Activated CD8-positive, alpha-beta memory T cell treated with anti-CD3 and anti-CD28 coated beads, Interleukin-2, amount 50 U/mL, for 48 hours (primary cell): ENCODE data around the gene FAT1.

Experiments
- DNase-seq: peaks from one replicate; pipeline ENCODE4 v3.0.0-alpha.2; 2020

The FAT1 gene

DNA sequence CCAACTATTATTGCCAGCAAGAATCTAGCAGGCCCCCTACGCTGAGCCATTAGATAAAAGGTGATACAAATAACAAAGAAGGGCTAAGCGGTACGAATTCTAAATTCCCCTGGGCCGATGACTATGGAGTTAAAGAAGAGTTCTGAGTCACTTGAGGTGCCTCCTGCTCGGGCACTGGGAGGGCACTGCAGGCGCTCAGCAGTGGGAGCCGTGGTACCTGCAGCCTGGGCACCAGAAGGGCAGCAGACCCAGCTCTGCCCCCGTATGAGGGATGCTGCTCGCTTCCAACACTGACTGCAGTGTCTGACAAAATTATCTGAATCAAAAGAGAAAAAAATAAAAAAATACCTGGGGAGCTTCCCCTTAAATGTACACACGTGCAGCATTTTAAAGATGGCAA lies 124.2 kb downstream of the FAT1 start:
- DNase-seq, result no peak

DNA sequence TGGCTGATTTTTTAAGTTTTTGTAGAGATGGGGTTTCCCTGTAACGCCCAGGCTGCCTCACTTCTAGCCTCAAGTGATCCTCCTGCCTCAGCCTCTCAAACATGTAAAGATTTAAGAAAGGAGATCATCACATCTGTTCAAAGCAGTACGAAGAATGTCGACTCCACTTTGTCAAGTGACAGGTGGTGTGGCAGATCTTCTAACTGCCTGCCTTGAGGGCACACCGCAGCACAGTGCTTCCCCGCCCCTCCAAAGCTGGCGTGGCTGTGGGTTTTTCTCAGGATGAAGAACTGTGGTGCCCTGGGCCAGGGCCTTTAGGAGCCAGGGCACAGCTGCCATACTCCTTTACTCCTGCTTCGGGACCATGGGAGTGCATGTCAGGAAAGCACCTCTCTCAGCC lies 125.0 kb downstream of the FAT1 start:
- no peak for DNase-seq

DNA sequence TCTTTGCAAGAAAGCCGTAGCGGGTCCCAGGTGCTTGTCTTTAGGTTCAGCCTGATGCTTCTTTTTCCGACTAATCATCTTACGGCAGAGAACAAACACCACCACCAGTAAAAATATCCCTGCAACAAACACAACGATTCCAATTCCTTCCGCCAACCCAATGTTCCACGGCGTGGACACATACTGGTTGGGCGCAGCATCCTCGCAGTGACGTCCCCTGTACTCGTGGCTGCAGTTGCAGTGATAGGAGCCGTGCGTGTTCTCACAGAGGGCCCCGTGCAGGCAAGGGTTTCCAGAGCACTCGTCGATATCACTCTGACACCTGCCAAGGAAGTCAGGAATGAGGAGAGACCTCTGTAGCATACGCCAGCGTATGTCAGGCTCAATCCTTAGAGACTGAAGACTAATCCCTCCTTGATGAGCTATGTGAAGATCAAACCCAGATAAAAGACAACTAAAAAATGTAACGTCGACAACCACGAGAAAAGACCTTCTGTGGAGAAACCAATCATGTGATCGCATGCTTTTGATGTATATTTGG lies 126.7 kb downstream of the FAT1 start:
- DNase-seq, result no peak

DNA sequence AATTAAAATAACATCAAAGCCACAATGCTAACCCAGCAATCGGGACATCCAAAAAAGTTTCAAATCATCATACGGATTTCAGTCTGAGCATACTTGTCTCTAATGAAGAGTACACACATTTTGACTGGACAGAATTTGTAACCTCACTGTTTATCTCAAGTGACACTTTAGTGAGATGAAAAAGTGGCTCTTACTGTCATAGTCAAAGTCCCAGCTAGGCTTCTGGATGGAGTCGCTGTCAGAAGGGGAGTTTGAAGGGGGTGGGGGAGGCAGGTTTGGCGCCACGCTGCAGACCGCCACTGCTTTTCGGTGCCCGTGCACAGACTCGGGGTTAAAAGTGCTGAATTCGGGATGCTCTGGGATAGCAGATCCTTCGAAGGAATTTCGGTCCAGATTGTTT lies 127.3 kb downstream of the FAT1 start:
- DNase-seq, result no peak

GRCh38 chr4:186593587-186593973 lies 130.1 kb downstream of the FAT1 start:
- no peak for DNase-seq

DNA sequence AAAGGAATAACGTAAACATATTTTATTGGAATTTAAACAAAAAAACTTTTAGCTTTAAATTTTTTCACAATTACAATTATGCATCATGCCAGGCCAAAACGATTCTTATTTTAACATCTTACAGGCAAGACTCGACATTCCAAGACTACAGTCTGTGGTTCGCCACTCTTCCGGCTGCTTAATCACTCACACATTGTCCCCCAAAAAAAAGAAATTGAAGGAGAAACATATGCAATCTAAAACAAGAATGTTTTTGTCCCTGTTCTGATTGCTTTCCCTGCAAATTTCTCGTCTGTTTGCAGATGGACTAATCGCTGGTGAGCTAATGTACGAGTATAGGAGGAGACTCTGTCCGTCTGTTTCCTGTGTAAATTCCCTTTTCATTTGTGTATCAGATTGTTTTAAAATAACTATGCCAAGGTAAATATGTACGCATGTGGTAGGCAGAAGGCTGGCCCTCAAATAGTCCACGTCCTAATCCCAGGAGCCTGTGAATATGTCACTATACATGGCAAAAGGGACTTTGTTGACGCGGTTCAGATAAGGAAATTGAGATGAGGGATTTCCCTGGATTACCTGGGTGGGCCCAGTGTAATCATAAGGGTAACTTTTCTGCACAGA lies 130.6 kb downstream of the FAT1 start:
- DNase-seq, result no peak

DNA sequence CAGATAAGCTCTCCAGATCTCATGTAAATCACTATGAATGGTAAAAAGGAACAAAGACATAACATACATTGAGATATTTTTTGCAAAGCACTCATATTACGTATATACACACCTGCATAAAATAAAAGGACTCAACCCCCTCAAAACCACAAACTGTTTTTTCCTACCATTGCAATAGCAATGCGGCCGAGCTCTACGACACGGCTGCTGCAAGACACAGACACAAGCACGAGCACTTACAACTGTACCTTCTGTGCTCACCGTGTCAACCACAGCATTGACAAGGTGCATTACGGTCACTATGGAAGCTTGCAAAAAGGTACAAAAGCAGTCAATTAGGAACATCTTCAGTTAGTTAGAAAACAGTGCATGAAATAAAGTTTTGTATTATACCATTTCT lies 131.2 kb downstream of the FAT1 start:
- DNase-seq, result no peak

DNA sequence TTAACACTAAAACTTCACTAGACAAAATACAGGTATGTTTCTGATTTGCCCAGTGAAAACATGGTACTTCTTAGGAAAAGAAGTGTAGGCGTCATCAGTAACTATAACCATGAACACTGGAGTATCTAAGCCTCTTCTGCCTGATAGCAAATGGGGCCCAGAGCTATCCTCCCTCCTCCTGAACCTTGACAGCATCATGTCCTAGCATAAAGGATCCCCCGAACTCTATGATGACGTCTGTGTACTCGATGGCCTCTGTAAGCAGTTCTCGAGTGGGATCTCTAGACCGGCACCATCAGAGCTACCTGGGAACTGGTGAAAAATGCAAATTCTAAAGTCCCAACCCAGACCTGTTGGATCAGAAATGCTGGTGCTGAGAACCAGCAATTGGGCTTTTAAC lies 132.0 kb downstream of the FAT1 start:
- DNase-seq, result no peak

GRCh38 chr4:186588503-186588902 lies 135.2 kb downstream of the FAT1 start:
- no peak for DNase-seq

GRCh38 chr4:186587416-186588018 lies 136.1 kb downstream of the FAT1 start:
- peak; percentile 79 for DNase-seq

DNA sequence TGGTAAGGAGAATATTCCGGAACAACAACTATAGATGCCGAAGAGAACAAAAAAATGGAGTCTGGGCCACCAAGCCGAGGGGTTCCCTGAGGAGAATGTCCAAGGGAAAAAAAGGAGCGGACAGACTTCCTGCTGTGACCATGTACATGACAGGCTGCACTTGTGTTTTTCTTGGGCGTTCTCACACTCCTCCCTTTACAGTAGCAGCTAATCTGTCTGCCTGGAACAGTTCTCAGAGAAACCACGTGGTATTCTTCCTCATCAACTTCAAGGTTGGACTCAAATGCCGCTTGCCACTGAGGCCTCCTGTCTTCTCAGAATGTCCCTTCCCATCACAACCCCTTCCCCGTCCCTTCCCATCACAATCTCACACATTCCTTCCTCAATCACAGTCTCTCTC lies 137.5 kb downstream of the FAT1 start:
- DNase-seq, result no peak

DNA sequence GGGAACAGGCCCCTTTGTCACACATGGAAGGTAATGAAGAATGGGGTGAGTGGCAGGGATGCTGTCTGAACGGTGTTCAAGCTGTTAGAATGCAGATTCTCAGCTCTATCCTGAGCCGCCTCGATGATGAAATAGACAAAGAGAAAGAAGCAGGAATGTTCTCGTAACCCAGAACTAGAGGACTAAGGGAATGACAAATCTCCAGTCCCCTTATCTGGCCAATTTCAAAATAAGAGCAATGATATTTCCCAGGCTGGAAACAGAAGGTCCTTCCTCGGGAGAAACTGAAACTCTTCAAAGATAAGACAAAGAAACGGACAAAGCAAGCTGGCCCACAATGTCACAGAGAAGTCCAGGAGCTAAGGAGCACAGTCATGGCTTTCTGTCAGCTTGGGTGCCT lies 138.7 kb downstream of the FAT1 start:
- DNase-seq, result no peak

GRCh38 chr4:186581421-186581820 lies 142.2 kb downstream of the FAT1 start:
- no peak for DNase-seq

DNA sequence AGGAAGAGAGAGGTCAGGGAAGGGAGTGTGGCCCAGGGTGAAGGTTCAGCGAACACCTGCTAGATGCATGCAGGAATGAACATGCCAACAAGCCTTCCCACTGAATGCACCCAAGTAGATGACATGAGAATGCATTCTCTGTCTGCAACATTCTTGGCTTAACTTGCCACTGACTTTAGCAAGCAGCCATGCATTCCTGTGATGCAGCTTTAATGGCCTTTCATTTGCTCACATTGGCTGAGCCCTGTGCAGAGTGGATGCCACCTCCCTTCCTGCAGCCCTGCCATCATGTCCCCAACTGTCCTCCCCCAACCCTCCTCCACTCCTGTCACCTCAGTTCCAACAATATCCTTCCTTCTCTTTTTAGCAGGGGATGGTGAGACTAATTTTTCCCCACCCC lies 143.0 kb downstream of the FAT1 start:
- DNase-seq, result no peak

DNA sequence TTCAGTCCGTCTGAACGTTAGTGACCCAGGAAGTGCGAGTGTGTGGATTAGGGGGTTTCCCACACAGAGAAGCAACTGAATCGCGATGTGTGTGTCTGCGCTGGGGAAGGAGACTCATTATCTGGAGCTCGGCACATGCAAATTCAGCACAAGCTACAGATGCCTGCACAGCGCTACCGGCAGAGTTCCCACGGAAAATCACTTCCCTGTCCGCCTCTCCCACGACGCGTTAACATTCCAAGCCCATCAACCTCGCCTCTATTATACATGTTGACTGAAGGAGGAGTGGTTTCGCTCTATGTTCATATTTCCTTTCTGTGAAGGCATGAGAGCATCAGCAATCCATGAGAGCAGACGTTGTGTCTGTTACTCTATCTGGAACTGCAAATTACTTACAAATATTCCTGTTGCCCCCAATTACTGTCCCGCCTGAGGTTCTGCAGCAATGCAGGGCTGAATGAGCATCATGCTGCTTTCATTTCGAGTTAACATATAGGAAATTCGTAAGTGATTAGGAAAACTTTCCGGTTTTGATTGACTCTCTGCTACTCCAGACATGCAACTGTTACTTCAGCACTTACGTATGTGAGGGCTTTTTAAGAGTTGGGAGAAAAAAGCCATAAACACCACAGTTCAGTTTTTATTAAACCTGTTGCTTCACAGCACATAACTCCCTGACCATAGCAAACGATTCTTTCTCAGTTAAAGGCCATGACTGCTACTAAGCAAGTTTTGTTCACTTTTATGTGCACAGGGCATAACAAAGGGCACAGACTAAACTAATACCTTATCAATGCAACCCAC lies 153.3 kb downstream of the FAT1 start:
- no peak for DNase-seq

- DNase-seq, result no peak
Observed at GRCh38 chr4:186569533-186570192, 154.0 kb downstream of the FAT1 start.

DNA sequence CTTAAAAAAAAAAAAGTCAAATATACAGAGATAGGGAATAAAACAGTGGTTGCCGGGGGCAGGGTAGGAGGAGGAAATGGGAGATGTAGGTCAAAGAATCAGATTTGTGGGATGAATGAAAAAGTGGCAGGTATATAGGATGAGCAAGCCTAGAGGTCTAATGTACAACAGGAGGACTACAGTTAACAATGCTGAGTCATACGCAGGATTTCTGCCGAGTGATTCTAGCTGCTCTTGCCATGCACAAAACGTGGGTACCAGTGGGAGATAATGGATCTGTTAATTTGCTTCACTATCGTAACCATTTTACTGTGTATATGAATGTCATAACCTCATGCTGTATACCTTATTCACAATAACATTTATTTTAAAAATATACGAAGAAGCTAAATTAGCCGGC lies 157.6 kb downstream of the FAT1 start:
- DNase-seq, result no peak

DNA sequence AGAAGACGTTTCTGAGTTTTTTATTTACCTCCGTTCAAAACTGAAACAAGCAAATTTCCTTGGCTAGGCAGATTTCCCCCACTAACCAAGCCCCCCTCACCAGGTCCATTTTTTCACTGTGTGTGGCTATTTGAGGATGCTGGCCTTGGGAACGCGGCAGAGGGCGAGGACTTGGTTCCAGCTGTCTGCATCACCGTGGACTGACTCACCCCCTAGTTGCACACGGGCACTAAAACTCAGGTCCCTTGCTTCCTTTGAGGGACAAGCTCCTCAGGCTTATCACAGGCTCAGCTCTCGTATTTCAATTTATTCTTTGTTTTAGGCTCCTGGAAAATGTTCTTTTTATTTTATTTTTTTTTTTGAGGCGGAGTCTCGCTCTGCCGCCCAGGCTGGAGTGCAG lies 159.9 kb downstream of the FAT1 start:
- DNase-seq, result no peak

DNA sequence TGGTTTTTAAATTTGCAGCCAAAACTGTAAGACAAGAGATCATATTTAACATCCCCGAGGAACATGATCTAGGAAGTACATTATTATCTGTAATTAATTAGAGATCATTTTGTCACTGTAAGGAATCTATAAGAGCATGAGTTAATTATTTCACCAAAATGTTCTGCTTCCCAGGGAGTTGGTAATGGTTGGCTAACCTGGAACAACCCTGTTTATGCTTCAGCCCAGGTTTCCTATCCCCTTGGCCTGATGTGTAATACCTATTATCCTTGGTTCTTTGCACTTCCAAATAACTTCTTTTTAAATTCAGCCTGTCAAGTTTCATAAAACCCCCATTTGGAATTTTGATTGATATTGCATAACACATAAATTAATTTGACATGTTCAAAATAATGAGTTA lies 161.9 kb downstream of the FAT1 start:
- DNase-seq, result no peak

DNA sequence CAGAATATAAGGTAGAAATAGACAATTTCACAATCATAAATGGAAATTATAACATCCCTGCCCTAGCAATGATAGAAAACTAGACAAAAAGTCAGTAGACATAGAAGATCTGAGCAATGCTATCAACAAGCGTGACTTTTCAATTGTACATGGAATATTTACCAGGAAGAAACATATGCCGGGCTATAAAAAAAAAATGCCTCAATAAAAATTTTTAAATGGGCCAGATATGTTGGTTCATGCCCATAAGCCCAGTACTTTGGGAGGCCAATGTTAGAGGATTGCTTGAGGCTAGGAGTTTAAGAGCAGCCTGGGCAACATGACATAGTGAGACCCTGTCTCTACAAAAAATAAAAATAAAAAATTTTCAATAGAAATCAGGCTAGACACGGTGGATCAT lies 163.0 kb downstream of the FAT1 start:
- DNase-seq, result no peak

- no peak for DNase-seq
Observed at GRCh38 chr4:186557486-186557885, 166.2 kb downstream of the FAT1 start.

GRCh38 chr4:186557061-186557460 lies 166.6 kb downstream of the FAT1 start:
- DNase-seq, result no peak
